NCI-H2227 (cell line): Measurements from ENCODE around the gene BICD1.
A peak's percentile ranks its signal among the peaks of the same experiment; 100 is the strongest.

Experiments
- DNase-seq: peaks from one replicate; lab custom pipeline; 2025; ENCODE audit not compliant: unreplicated experiment; lab: John Stamatoyannopoulos, UW

Gene BICD1

DNA sequence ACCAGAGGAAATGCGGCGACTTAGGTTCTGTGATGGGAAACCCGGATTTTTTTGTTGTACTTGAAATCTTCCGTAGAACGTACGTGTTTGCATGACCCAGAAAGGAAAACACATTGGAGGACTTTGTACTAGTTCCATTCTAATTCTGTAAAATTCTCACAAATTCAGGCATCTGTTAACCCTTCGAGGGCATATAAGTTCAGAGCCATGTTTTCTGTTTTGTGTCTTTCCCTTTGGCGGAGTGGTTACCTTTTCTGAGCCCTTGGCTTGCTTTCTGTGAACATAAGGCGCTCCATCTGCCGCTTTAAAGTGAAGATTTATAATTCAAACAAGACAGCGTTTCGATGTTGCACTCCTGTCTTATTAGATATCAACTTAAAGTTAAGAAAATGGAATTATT lies 34.2 kb downstream of the BICD1 start:
- DNase-seq, result peak; percentile 27

DNA sequence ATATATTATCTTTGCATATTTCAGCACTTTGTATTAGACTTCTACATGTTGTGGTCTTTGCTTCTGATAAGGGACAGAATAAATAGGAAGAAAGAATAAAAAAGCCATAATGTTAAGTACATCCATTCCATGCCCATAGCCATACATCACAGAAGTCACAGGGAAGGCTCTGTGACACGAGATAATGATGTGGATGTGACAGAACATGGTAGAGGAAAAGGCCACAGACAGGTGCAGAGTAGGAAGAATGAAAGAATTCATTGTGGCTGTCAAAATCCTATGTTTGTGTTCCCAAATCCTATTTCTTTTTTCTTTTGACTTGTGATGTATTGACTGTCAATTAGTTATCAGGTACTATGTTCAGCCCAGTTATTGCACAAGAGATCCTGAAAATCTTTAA lies 38.4 kb downstream of the BICD1 start:
- DNase-seq, result no peak

DNA sequence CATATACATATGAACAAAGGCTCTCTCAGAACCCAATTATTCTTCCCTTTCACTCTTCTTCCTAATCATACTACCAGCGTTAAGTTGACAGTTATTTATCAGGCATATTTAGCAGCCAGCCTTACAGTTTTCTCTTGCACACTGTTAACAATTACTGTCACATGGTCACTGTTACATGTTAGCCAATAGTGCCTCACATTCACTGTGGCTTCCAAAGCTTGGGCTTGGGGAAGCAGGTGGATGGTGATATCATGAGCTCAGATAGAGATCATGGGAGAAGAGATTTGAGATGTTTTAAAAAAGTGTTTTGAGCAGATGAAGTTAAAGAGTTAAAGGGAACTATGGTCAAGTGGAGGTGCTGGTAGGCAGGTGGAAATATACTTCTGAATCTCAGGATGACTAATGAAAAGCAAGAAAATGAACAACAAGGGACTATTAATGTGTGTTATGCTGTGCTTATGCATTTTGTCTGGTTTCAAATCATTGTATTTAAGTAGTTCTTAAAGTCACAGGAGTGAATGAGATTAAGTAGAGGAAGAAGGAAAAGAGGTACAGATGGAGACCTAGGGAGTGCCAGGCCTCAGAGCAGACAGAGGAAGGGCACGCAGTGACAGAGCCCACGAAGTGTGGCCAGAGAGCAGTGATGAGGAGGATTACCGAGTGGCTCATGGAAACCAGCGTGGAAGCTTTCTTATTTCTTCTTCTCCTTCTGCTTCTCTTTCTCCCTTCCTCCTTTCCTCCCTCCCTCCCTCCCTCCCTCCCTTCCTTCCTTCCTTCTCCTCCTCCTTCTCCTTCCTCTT lies 39.6 kb downstream of the BICD1 start:
- DNase-seq, result no peak

DNA sequence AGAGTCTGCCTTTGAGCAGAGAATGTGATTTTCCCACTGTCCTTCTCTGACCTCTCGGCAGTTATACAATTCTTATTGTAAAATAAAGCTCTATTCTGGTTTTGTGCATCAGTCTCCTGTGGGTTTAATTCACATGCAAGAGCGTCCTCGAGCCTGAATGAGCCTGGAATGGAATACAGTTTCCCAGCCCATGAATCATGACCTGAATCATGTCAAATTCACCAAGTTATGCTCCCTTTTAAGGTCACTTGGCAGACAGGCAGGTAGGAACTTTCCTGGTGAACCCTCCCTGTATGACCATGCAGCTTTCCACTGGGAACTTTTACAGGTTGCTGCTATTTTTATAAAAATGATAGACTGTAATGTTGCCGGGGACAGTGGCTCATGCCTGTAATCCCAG lies 41.7 kb downstream of the BICD1 start:
- no peak for DNase-seq

DNA sequence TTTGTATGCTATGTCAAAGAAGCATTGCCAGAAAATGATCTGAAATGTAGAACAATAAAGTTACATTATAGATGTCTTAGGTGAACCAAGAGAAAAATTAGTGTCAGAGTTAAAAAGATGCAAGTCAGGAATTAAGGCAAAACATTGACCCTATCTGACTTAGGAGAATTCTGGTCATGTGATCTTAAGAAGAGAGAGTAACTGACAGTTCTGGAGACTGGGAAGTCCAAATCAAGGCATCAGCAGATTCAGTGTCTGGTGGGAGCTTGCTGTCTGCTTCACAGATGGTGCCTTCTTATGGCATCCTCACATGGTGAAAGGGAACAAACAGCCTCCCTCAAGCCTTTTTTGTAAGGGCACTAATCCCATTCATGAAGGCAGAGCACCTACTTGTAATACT lies 42.8 kb downstream of the BICD1 start:
- DNase-seq, result no peak

DNA sequence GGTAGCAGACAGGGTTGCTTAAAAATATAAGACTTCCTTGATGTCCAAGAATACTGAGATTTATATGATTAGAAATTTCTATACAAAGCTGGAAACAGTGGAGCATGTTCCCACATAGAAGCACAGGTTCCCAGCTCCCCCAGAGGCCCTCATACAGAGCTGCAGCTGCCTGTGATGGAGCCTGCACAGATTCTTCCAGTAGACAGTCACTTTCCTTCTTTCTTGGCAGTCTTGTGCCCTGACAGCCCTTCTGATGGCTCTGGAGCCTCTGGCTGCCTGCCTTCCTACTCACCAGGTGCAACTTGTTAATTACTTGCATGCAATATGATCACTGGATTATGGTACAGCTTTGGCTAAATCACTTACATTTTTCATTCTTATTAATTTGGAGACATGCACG lies 44.4 kb downstream of the BICD1 start:
- no peak for DNase-seq

DNA sequence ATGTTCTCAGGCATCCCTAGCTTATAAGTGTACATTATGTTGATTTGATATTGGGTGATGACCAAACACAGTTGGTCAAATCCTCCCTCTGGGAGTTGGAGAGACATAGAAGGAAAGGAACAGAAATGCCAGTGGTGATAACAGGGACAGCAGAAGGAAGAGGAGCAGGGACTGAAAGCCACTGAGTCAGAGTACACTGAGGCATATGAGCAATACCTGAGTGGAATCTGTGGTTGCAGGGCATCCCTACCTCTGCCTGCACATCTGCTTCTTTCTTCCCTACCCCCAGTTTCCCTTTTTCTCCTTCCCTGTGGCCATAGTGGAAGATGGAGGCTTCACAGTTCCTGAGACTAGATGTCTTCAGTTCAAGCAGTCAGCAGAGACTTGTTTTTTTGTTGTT lies 44.9 kb downstream of the BICD1 start:
- no peak for DNase-seq

DNA sequence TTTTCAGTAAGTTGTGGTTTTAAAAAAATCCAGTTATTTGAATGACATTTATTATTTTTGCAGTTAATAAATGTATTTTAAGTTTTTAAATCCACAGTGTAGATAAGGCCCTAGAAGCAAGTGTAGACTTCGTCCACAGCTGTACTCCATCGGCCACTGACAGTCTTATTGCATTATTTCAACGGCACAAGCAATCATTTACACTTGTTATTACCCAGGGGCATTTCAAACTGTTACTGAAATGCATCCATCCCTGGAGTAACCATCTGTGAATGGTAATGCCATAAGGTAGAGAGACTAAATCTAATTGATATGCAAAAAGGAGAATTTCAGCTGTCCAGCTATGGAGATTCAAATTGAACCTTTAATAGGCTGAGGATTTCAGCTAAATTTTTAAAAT lies 48.4 kb downstream of the BICD1 start:
- no peak for DNase-seq

DNA sequence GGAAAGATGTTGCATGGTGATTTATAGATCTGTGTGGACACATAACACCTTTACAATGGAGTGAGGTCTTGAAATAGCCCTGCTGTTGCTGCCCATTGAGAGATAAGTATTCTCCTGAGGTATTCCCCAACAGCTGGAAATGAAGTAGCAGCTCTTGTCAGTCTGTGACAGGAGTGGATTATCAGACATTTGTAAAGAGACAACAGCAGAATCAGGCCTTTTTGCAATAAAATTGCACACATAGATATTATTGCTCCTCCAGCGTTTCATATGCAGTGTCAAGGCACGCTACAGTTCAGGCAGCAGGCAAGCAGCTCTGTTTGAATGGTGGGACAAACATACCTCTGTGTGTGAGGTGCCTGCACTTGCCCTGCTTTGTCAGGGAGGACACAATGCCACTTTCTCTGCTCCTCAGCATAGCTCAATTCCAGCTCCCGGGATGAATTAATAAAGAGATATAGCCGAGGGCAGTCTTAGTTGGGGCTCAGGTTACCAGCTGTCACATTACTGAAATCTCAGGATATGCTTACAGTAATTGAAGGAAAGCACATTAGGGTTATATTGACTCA lies 49.4 kb downstream of the BICD1 start:
- DNase-seq, result peak; percentile 6

DNA sequence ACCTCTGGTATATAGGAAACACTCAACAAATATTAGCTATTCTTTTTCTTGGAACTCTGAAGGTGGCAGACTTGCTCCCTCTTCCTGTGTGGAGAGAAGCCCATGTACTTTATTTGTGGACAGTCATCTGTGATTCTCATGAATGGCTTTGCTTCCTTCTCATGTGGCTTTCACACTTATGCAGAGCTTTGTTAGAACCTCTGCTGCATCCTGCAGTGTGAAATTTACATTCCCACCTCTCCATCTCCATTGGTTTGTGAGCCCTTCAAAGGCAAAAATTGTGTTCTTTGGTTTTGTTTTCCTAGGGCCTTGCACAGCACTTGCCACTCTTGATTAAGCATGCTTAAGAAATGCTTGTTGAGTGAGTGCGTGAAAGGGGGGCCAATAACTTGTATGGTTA lies 51.9 kb downstream of the BICD1 start:
- no peak for DNase-seq

DNA sequence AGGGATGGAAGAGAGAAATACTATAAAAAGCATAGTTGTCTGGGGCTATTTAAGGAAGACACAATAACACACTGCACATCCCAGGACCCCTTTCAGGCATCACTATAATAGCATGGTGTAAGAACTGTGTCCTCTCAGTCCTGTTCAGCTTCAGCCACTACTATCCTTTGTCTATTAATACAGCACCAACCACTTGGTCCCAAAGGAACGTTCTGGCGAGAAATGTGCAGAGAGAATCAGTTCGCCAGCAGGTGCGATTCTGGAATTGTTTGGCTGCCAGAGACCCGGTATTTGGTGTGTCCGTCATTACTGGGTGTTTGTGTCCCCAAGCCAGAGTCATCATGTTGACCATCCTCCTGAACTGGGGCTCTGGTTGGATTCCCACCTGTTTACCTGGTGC lies 52.7 kb downstream of the BICD1 start:
- no peak for DNase-seq

DNA sequence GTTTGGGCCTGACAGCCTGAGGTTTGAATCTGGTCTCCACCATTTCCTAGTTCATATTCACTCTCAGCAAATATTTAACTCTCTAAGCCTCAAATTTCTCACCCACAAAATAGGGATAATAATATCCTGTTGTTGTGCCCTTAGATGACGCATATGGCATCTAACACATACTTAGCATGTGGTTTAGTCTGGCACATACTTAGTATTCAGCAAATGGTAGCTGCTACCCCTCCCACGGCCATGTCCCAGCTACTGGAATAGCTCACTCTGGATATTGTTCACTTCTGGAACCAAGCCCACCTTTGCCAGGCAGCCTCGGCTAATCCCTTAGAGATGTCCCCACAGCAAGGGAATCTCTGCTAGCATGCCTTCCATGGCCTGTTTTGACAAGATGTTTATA lies 53.3 kb downstream of the BICD1 start:
- no peak for DNase-seq

DNA sequence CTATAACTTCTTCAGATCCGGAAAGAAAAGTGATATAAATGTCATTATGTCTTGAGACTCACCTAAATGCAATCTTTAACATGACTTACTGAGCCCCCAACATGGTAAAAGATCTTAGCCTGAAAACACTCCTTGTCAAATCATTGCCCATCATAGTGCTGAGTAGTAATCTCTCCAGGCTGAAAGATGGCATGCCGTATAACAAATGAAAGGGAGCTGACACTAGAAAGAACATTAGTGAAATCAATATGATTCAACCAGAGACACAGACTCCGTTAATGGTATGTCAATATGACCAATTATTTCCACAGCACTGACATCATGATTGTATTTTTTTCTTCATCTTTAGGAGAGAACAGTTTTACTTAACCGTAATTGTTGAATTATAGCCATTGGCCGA lies 54.4 kb downstream of the BICD1 start:
- DNase-seq, result no peak

DNA sequence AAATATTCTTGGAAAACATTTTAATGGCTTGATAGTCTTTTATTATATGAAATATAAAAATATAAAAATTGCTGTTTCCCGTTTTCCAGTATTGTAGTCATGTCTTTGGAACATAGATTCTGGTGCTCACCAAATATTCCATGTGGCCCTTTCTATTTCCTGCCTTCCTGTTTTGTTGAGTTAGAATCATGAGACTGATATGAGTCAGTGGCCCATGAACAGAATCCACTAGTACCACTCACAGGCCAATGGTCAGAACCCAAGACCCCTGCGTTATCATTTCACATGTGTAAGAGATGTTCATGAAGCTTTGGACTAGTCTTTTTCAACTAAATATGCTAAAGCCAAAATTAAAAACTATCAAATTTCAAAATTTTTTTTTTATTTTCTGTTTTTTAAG lies 56.9 kb downstream of the BICD1 start:
- no peak for DNase-seq

DNA sequence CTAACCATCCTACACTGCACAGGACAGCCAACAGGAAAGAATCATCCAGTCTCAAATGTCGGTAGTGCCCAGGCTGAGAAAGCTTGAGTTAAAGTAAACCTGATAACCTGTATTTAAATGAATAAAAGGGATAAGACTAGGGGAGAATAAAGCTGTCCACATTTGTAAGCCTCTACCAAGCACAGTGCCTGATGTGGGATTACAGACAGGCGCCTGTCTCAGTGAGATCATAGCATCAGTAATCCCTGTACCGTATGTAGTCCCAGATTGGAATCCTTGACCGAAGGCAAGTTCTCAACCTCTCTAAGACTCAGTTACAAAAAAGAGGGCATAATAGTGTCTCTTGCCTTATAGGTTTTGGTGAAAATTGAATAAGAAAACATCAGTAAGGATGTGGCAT lies 59.9 kb downstream of the BICD1 start:
- no peak for DNase-seq

DNA sequence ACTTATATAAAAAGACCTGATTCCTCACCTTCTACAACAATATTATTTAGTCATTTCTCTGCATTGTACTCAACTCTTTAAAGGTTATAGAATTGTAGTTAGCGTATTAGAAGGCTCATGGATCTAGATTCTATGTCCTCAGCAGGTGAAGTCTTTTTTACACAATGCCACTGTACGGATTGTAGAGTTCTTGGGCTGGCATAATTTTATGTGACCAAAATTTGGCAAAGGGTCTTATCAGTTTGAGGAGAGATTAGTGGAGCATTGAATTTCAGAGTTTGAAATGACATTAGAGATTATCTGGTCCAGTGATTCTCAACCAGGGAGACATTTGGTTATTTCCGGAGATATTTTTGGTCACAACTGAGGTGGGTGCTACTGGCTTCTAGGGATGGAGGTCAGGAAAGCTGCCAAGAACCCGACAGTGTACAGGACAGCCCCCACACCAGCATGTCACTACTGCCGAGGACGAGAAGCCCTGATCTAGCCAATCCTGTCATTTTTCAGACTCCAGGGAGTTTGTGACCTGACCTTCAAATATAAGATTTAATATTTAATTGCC lies 63.9 kb downstream of the BICD1 start:
- no peak for DNase-seq

DNA sequence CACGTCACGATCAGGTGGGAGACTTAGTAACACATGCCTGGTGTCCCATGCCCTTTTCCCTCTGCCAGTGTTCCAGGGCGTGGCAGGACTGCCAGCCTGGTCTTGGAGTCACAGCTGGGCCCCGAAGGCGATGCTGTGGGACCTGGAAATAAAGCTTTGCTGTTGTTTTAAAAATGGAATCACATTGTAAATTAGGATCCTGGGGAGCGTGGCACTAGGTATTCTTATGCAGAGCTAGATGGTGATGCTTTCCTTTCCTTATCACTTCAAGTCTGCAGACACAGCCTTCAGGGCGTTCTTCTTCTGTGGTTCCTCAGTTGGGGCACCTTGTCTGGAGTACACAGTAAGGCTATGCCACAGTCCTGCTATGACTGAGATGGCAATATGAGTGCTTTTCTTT lies 64.6 kb downstream of the BICD1 start:
- no peak for DNase-seq

DNA sequence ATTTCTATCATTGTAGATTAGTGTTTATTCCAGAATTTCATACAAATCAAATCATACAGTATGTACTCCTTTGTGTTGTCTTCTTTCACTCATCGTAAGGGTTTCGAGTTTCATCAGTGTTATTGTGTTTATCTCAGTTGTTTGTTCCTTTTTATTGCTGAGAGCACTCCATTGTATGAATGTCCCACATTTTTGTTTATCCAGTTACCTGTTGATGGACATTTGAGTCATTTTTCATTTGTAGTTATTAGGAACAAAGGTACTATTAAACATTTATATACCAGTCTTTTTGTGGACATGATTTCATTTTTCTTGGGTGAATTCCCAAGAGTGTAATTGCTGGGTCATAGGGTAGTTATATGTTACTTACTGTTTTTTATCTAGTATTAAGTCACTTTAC lies 70.0 kb downstream of the BICD1 start:
- no peak for DNase-seq

DNA sequence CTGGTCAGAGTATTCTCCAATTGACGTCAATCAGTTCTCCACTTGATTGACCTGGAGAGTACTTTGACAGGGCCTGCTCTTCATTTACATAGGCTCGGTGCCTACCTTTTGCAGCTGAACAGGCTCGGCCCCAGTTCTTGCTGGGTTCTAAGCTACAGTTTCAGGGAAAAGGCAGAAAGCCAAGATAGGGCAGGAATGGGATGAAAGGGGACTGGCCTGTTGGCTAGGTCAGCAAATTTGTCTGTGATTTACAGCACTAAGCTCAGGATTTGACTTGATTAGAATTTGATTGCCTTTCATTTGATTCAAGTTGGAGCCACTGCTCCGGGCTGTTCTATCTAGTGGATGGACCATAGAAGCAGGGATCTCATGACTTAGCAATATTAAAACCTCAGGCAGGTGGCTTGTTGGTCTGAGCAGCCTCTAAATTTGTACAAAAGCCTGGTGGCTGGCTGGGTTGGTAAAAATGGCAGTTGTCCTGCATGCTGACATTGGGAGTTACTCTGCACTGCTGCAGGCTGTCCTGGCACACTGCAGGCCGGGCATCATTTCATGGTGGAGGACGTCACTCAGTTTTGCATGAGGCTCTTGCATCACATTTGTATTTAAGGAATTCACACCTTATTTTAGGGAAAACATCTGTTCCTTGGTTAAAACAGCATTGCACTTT lies 71.8 kb downstream of the BICD1 start:
- no peak for DNase-seq

DNA sequence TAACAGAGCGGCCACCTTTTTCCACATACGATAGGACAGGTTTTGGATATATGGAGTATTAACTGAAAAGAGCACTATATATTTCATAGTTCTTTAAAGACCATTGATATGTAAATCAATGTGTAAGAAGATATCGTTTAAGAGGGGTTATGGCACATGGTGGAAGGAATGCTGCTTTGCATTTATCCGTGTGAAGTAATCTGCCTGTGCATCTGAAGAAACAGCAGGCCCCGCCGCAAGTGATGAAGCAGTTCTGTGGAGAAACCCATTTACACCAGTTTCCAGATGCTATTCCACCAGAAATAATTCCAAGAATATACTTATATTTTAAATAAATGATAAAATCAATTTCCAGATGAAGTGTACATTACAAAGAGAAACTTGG lies 72.4 kb downstream of the BICD1 start:
- DNase-seq, result no peak

DNA sequence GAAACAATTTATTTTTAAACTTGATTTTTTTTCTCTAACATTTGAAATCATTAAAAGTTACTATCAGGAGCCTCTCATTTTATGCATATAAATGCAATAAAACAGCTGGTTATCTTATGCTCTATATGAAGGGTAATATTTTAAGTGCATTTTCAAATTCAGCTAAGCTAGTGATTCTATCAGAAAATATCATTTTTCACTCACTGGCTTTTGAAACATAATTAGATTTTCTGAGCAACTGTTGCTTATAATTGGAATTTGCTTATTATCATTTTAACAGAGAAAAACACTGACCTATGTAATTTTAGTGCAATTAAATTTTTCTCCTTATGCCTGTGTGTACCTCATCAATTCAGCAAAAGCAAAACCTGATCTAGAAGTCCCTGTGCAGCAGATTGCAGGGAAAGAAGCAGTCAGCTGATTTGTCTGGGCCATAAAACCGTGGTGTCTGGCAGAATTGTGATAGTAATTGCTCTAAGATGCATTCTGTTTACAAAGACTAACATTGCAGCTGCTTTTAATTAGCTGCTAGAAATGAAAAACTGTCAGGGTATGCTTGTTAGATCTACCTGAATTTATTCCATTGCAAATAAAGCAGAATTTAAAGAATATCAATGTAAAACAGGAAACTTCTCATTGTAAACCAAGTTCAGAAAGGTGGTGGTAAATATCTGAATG lies 75.0 kb downstream of the BICD1 start:
- peak; percentile 1 for DNase-seq

DNA sequence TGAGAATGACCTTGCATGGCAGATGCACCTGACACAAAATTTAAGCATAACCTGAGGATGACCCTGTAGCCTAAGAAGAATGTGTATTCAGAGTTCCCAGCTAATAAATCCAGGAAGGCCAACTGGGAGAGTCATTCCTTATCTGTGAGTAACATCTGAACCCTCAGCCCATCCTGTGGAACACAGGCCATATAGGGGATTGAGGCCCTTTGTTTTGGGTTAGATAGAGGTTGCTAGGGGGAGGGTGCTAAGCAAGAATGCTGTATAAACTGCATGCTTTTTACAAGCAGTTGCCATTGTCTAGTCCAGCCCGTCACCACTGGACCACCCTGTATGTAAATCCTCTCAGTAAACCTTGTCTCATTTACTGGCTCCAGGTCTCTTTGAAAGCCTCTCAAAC lies 77.0 kb downstream of the BICD1 start:
- DNase-seq, result no peak
